Tibial artery (tissue), 4 donors: ENCODE measurements around the gene KCNQ4.
A peak's percentile ranks its signal among the peaks of the same experiment; 100 is the strongest.

Experiments used
- DNase-seq, 2 donors: peaks; one replicate each; pipeline ENCODE4 v3.0.0-alpha.2; 2019
- H3K27ac ChIP-seq, 2 donors: fragments of 200-600 bp; sonication (generic) in 1 of 2; 1 replicate in 1 of 2; 2 replicates in 1 of 2; pipeline ENCODE4 v1.5.1; 2018 to 2019; ENCODE audit warnings: mild to moderate bottlenecking in 1 of 2
- H3K27me3 ChIP-seq, 2 donors: fragments of 200-600 bp; sonication (generic) in 1 of 2; one replicate each; pipeline versions ENCODE4 v1.5.1 to v1.6.0; 2016 to 2019
- H3K36me3 ChIP-seq, 3 donors: fragments of 200-600 bp; sonication (generic) in 2 of 3; one replicate each; pipeline ENCODE4 v1.5.1; 2016 to 2019; ENCODE audit warnings: mild to moderate bottlenecking in 2 of 3
- H3K4me1 ChIP-seq, 4 donors: fragments of 200-600 bp; sonication (generic) in 2 of 4; 1 replicate in 3 of 4; 2 replicates in 1 of 4; pipeline ENCODE4 v1.5.1; 2016 to 2019
- H3K4me3 ChIP-seq, 2 donors: fragments of 200-600 bp; sonication (generic) in 1 of 2; 1 replicate in 1 of 2; 2 replicates in 1 of 2; pipeline ENCODE4 v1.5.1; 2018 to 2019; ENCODE audit warnings: mild to moderate bottlenecking in 2 of 2
- H3K9me3 ChIP-seq, 3 donors: fragments of 200-600 bp; sonication (generic) in 1 of 3; one replicate each; pipeline ENCODE4 v1.5.1; 2016 to 2019
- intact Hi-C: fragments of 100-400 bp; cut with DNase I; formaldehyde crosslinking; loops from one replicate; pipeline ENCODE4 v1.15.0; 2023; ENCODE audit warnings: low total_unique reads
- TF ChIP-seq, protein P1 (sequence below), 2 experiments: fragments of 200-600 bp in 1 of 2; fragments of 450-650 bp in 1 of 2; IDR thresholded peaks; one replicate each; pipeline ENCODE4 v1.5.1; 2017 to 2019; ENCODE audit warnings: antibody characterized with exemption in 2 of 2, mild to moderate bottlenecking in 1 of 2, moderate library complexity in 1 of 2

The KCNQ4 gene

GRCh38 chr1:40768146-40768990, 15.2 kb upstream of the KCNQ4 start:
- no peaks in the 10 kb centered on the region for H3K9me3 ChIP-seq
- H3K4me3 ChIP-seq: no peak overlapping the region
- TF ChIP-seq, protein P1, sequence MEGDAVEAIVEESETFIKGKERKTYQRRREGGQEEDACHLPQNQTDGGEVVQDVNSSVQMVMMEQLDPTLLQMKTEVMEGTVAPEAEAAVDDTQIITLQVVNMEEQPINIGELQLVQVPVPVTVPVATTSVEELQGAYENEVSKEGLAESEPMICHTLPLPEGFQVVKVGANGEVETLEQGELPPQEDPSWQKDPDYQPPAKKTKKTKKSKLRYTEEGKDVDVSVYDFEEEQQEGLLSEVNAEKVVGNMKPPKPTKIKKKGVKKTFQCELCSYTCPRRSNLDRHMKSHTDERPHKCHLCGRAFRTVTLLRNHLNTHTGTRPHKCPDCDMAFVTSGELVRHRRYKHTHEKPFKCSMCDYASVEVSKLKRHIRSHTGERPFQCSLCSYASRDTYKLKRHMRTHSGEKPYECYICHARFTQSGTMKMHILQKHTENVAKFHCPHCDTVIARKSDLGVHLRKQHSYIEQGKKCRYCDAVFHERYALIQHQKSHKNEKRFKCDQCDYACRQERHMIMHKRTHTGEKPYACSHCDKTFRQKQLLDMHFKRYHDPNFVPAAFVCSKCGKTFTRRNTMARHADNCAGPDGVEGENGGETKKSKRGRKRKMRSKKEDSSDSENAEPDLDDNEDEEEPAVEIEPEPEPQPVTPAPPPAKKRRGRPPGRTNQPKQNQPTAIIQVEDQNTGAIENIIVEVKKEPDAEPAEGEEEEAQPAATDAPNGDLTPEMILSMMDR (IDR thresholded peaks at IDR 0.05): no peak
- intact Hi-C loops: no loop called here
- no peaks in the 10 kb centered on the region for H3K27me3 ChIP-seq
- H3K4me1 ChIP-seq: peaks cover 0 to 16% (median 3%) of the 10 kb centered on the region in 4 donors
- H3K36me3 ChIP-seq: peaks cover 40 to 88% (median 74%) of the 10 kb centered on the region in 3 donors
- no peak for DNase-seq
- no peak overlapping the region for H3K27ac ChIP-seq

GRCh38 chr1:40769815-40770214, 13.8 kb upstream of the KCNQ4 start:
- no peak overlapping the region for H3K4me3 ChIP-seq
- peak overlapping the region in 1 of 2 donors; percentile 8 for H3K27ac ChIP-seq
- H3K36me3 ChIP-seq: peaks cover 27 to 73% (median 59%) of the 10 kb centered on the region in 3 donors
- peaks cover 0 to 22% (median 3%) of the 10 kb centered on the region in 4 donors for H3K4me1 ChIP-seq
- no peak for DNase-seq
- intact Hi-C loops: loop anchor here (5.0 to 10.0 kb wide), 2 partner anchors 158 to 185 kb away; no protein-coding TSS in a partner anchor
- no peaks in the 10 kb centered on the region for H3K27me3 ChIP-seq
- H3K9me3 ChIP-seq: no peaks in the 10 kb centered on the region
- TF ChIP-seq, protein P1 (IDR thresholded peaks at IDR 0.05): peak in 1 of 2 experiments; percentile 30

DNA sequence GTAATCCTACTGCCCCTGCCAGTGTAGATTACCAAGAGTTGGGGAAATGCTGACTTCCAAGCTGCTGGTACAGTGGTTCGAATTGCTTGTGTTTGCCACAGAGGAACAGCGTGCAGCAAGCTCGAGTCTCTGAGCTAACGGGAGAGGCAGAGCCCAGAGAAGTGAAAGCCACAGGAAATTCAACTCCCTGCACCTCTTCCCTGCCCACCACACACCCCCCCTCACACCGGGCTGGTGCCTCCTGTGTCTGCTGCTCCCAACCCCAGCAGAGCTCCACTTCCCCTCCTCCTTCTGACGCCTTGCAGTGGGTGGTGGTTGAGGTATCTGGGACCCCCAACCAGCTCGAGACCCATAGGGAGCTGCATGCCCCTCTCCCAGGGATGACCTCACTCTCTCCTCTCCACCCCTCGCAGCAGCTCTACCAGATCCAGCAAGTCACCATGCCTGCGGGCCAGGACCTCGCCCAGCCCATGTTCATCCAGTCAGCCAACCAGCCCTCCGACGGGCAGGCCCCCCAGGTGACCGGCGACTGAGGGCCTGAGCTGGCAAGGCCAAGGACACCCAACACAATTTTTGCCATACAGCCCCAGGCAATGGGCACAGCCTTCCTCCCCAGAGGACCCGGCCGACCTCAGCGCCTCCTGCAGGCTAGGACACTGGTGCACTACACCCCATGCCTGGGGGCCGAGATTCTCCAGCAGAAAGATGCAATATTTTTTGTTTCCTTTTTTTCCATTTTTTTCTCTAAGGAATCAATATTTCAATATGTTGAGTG, 13.1 kb upstream of the KCNQ4 start:
- H3K4me1 ChIP-seq: peaks cover 0 to 22% (median 3%) of the 10 kb centered on the region in 4 donors
- H3K9me3 ChIP-seq: no peaks in the 10 kb centered on the region
- intact Hi-C loops: loop anchor here (5.0 to 10.0 kb wide), 2 partner anchors 158 to 184 kb away; no protein-coding TSS in a partner anchor
- TF ChIP-seq, protein P1 (IDR thresholded peaks at IDR 0.05): no peak
- peak overlapping the region in 1 of 2 donors; percentile 8 for H3K27ac ChIP-seq
- no peak overlapping the region for H3K4me3 ChIP-seq
- peaks cover 26 to 67% (median 56%) of the 10 kb centered on the region in 3 donors for H3K36me3 ChIP-seq
- no peaks in the 10 kb centered on the region for H3K27me3 ChIP-seq
- no peak for DNase-seq

DNA sequence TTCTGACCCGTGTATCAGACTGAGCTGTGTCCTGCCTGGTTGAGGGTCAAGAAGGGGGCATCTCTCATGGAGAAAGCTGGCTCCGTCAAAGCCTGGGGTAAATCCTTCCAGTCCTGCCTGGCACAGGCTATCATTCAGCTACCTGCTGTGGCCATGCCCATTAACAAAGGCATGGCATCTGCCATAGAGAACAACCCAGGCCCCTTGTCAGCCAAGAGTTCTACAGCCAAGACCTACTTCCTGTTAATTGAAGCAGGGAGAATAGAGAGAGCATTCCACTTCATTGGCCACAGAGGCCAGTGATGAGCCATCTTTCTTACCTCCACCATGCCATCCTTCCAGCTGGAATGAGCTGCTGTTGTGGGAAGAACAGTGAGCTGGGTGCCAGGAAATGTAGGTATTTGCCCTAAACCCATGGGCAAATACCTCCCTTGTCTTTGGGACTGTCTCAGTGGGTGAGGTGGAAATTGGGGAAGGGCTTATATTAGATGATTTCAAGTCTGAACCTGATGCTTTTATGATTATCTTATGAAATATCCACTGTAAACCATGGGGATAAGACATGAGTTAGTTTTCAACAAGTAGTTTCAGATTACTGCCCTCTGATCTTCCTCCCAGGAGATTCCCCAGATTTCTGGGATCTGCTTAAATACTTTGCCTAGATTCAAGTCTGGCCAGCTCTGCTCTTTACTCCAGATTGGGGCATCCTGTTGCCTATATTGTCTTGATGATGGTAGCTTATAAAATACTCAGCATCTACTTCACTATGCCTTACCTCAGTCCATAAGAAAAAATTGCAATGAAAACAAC, 11.2 kb upstream of the KCNQ4 start:
- H3K4me3 ChIP-seq: no peak overlapping the region
- peaks cover 0 to 22% (median 3%) of the 10 kb centered on the region in 4 donors for H3K4me1 ChIP-seq
- DNase-seq: no peak
- peaks cover 15 to 48% (median 48%) of the 10 kb centered on the region in 3 donors for H3K36me3 ChIP-seq
- H3K27ac ChIP-seq: no peak overlapping the region
- TF ChIP-seq, protein P1 (IDR thresholded peaks at IDR 0.05): no peak
- intact Hi-C loops: loop anchor here (5.0 to 10.0 kb wide), 2 partner anchors 160 to 182 kb away; no protein-coding TSS in a partner anchor
- H3K27me3 ChIP-seq: no peaks in the 10 kb centered on the region
- H3K9me3 ChIP-seq: no peaks in the 10 kb centered on the region
